ENCODE measurements around the gene CFAP45. TPM values are rescaled to one million over a fixed set of nuclear protein-coding genes. Genes with fewer than 3 reads are reported as not detected.

CFAP45 gene
- total and polyA plus RNA-seq, 9 of the 15 experiments (the other 6 are each of a cell fraction or from before 2014, with no cell fraction given): 0.65 to 2.4 (median 1.5) TPM

- TF ChIP-seq, protein P1, sequence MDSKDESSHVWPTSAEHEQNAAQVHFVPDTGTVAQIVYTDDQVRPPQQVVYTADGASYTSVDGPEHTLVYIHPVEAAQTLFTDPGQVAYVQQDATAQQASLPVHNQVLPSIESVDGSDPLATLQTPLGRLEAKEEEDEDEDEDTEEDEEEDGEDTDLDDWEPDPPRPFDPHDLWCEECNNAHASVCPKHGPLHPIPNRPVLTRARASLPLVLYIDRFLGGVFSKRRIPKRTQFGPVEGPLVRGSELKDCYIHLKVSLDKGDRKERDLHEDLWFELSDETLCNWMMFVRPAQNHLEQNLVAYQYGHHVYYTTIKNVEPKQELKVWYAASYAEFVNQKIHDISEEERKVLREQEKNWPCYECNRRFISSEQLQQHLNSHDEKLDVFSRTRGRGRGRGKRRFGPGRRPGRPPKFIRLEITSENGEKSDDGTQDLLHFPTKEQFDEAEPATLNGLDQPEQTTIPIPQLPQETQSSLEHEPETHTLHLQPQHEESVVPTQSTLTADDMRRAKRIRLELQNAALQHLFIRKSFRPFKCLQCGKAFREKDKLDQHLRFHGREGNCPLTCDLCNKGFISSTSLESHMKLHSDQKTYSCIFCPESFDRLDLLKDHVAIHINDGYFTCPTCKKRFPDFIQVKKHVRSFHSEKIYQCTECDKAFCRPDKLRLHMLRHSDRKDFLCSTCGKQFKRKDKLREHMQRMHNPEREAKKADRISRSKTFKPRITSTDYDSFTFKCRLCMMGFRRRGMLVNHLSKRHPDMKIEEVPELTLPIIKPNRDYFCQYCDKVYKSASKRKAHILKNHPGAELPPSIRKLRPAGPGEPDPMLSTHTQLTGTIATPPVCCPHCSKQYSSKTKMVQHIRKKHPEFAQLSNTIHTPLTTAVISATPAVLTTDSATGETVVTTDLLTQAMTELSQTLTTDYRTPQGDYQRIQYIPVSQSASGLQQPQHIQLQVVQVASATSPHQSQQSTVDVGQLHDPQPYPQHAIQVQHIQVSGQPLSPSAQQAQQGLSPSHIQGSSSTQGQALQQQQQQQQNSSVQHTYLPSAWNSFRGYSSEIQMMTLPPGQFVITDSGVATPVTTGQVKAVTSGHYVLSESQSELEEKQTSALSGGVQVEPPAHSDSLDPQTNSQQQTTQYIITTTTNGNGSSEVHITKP (IDR thresholded peaks at IDR 0.05; ENCODE audit: partially characterized antibody): peak; percentile 98
- TF ChIP-seq SRSF9 (IDR thresholded peaks at IDR 0.05; ENCODE audit: borderline replicate concordance, low read depth, low read length) (no peak), ZNF274 (IDR thresholded peaks at IDR 0.05; ENCODE audit: borderline replicate concordance, low read depth, low read length) (no peak), GTF2B (IDR thresholded peaks at IDR 0.05; ENCODE audit: extremely low read depth, insufficient read length) (no peak), ZNF444 (CRISPR knock-in tag; IDR thresholded peaks at IDR 0.05) (no peak), RBM15 (IDR thresholded peaks at IDR 0.05; ENCODE audit: insufficient read depth, low read length) (no peak), ATF1 (CRISPR knock-in tag; IDR thresholded peaks at IDR 0.05) (no peak), ATF1 (tag; IDR thresholded peaks at IDR 0.05) (peak; percentile 85; the same call in 1 of the 2 replicates), EWSR1 (IDR thresholded peaks at IDR 0.05; ENCODE audit: borderline replicate concordance, low read depth, partially characterized antibody) (no peak), ILK (tag; IDR thresholded peaks at IDR 0.05; ENCODE audit: borderline replicate concordance, low read depth) (no peak), ARID2 (IDR thresholded peaks at IDR 0.05) (no peak), CC2D1A (IDR thresholded peaks at IDR 0.05) (no peak)
- TF ChIP-seq, protein P2, sequence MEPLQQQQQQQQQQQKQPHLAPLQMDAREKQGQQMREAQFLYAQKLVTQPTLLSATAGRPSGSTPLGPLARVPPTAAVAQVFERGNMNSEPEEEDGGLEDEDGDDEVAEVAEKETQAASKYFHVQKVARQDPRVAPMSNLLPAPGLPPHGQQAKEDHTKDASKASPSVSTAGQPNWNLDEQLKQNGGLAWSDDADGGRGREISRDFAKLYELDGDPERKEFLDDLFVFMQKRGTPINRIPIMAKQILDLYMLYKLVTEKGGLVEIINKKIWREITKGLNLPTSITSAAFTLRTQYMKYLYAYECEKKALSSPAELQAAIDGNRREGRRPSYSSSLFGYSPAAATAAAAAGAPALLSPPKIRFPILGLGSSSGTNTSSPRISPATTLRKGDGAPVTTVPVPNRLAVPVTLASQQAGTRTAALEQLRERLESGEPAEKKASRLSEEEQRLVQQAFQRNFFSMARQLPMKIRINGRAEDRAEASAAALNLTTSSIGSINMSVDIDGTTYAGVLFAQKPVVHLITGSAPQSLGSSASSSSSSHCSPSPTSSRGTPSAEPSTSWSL (CRISPR knock-in tag; IDR thresholded peaks at IDR 0.05; ENCODE audit: borderline replicate concordance): no peak
- TF ChIP-seq, protein P3, sequence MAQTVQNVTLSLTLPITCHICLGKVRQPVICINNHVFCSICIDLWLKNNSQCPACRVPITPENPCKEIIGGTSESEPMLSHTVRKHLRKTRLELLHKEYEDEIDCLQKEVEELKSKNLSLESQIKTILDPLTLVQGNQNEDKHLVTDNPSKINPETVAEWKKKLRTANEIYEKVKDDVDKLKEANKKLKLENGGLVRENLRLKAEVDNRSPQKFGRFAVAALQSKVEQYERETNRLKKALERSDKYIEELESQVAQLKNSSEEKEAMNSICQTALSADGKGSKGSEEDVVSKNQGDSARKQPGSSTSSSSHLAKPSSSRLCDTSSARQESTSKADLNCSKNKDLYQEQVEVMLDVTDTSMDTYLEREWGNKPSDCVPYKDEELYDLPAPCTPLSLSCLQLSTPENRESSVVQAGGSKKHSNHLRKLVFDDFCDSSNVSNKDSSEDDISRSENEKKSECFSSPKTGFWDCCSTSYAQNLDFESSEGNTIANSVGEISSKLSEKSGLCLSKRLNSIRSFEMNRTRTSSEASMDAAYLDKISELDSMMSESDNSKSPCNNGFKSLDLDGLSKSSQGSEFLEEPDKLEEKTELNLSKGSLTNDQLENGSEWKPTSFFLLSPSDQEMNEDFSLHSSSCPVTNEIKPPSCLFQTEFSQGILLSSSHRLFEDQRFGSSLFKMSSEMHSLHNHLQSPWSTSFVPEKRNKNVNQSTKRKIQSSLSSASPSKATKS (CRISPR knock-in tag; IDR thresholded peaks at IDR 0.05): no peak
- TF ChIP-seq, protein P4, sequence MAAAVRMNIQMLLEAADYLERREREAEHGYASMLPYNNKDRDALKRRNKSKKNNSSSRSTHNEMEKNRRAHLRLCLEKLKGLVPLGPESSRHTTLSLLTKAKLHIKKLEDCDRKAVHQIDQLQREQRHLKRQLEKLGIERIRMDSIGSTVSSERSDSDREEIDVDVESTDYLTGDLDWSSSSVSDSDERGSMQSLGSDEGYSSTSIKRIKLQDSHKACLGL (CRISPR knock-in tag; IDR thresholded peaks at IDR 0.05; ENCODE audit: borderline replicate concordance, poor library complexity, severe bottlenecking): no peak
- TF ChIP-seq, protein P5, sequence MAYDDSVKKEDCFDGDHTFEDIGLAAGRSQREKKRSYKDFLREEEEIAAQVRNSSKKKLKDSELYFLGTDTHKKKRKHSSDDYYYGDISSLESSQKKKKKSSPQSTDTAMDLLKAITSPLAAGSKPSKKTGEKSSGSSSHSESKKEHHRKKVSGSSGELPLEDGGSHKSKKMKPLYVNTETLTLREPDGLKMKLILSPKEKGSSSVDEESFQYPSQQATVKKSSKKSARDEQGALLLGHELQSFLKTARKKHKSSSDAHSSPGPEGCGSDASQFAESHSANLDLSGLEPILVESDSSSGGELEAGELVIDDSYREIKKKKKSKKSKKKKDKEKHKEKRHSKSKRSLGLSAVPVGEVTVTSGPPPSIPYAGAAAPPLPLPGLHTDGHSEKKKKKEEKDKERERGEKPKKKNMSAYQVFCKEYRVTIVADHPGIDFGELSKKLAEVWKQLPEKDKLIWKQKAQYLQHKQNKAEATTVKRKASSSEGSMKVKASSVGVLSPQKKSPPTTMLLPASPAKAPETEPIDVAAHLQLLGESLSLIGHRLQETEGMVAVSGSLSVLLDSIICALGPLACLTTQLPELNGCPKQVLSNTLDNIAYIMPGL (CRISPR knock-in tag; IDR thresholded peaks at IDR 0.05): no peak
Measured at GRCh38 chr1:159924025-159924790, 24.2 kb upstream of the CFAP45 start (continued).

Measured in K562 (cell line).